ENCODE data around the gene TUFM. TPM values are rescaled to one million over a fixed set of nuclear protein-coding genes. Genes with fewer than 3 reads are reported as not detected.
A peak's percentile ranks its signal among the peaks of the same experiment; 100 is the strongest.

TUFM gene
- total RNA-seq, 1 experiment from 2014 or later: 296 TPM

GRCh38 chr16:28879841-28880588 lies 33.9 kb upstream of the TUFM start:
- peak; percentile 75 for ATAC-seq
- ChIA-PET POLR2A (interaction anchor here (1.1 kb wide), 1 partner anchor 44 kb away, joined by 4 read pairs; no protein-coding TSS in a partner anchor), CTCF (interaction anchor here (0.6 to 2.6 kb wide), 7 partner anchors 15 to 97 kb away, joined by 3 to 12 read pairs (median 6); no protein-coding TSS in a partner anchor)
- Mint-ChIP-seq H3K9me3 (no peaks in the 10 kb centered on the region), H3K36me3 (no peaks in the 10 kb centered on the region), H3K27me3 (ENCODE audit: low read depth) (peaks cover 28% of the 10 kb centered on the region), H3K4me3 (peak overlapping the region; percentile 84), H3K27ac (no peak overlapping the region), H3K4me1 (peaks cover 39% of the 10 kb centered on the region)
- peak; percentile 93 for DNase-seq (ENCODE audit: low spot score)
- TF ChIP-seq ATF6 (CRISPR knock-in tag; IDR thresholded peaks at IDR 0.05) (peak; percentile 77), ZBTB21 (CRISPR knock-in tag; IDR thresholded peaks at IDR 0.05; ENCODE audit: borderline replicate concordance) (peak; percentile 91), E2F5 (CRISPR knock-in tag; IDR thresholded peaks at IDR 0.05) (peak; percentile 97), ZNF219 (CRISPR knock-in tag; IDR thresholded peaks at IDR 0.05; ENCODE audit: borderline replicate concordance) (peak; percentile 91; the same call in 1 of the 2 replicates), ARID4B (CRISPR knock-in tag; IDR thresholded peaks at IDR 0.05; ENCODE audit: borderline replicate concordance) (peak; percentile 93; the same call in 1 of the 2 replicates), HMGA2 (CRISPR knock-in tag; IDR thresholded peaks at IDR 0.05) (no peak), FOXJ3 (CRISPR knock-in tag; IDR thresholded peaks at IDR 0.05; ENCODE audit: borderline replicate concordance) (peak; percentile 91), ZNF512 (CRISPR knock-in tag; IDR thresholded peaks at IDR 0.05; ENCODE audit: borderline replicate concordance) (no peak), GRHL2 (CRISPR knock-in tag; IDR thresholded peaks at IDR 0.05; ENCODE audit: insufficient replicate concordance, severe bottlenecking) (no peak), HMGXB4 (CRISPR knock-in tag; IDR thresholded peaks at IDR 0.05) (peak; percentile 65; the same call in 1 of the 2 replicates), PRRX2 (CRISPR knock-in tag; IDR thresholded peaks at IDR 0.05) (no peak), FOXK1 (CRISPR knock-in tag; IDR thresholded peaks at IDR 0.05) (peak; percentile 51; the same call in 1 of the 2 replicates), NFYB (CRISPR knock-in tag; conservative IDR thresholded peaks at IDR 0.05; ENCODE audit: low read depth) (peak; percentile 92), MXD4 (CRISPR knock-in tag; IDR thresholded peaks at IDR 0.05; ENCODE audit: borderline replicate concordance) (no peak), MAX (CRISPR knock-in tag; IDR thresholded peaks at IDR 0.05) (peak; percentile 98), ESRRA (CRISPR knock-in tag; IDR thresholded peaks at IDR 0.05; ENCODE audit: borderline replicate concordance) (peak; percentile 91), ZBTB43 (CRISPR knock-in tag; IDR thresholded peaks at IDR 0.05) (peak; percentile 16; the same call in 1 of the 2 replicates), CREB1 (CRISPR knock-in tag; IDR thresholded peaks at IDR 0.05) (no peak), TP53 (CRISPR knock-in tag; IDR thresholded peaks at IDR 0.05) (peak; percentile 84; the same call in 1 of the 2 replicates), MLX (CRISPR knock-in tag; IDR thresholded peaks at IDR 0.05) (peak; percentile 34; the same call in 1 of the 2 replicates), NR3C1 (CRISPR knock-in tag; conservative IDR thresholded peaks at IDR 0.05; ENCODE audit: low read depth) (peak; percentile 84), ZNF232 (CRISPR knock-in tag; IDR thresholded peaks at IDR 0.05) (peak; percentile 96), ELF4 (CRISPR knock-in tag; IDR thresholded peaks at IDR 0.05; ENCODE audit: low read depth) (peak; percentile 89)

Measured in WTC11 (cell line).